Measurements from ENCODE around the gene VAMP2.

GRCh38 chr17:8122422-8122923 is 40.3 kb downstream of the VAMP2 start:
- TF ChIP-seq CTCF (IDR thresholded peaks at IDR 0.05) (no peak), POLR2A (IDR thresholded peaks at IDR 0.05) (no peak)
